Loucy (cell line): Measurements from ENCODE around the gene ADARB2.

Source experiments
- H2AFZ ChIP-seq: fragments of 200-600 bp; sonication (generic); 2 replicates; pipeline ENCODE4 v1.6.0; 2016; ENCODE audit warnings: antibody characterized with exemption, mild to moderate bottlenecking, low read length, moderate library complexity
- H3F3A ChIP-seq: fragments of 200-600 bp; 2 replicates; pipeline ENCODE4 v1.6.0; 2016; ENCODE audit warnings: antibody characterized with exemption, low read depth, mild to moderate bottlenecking
- H3K27me3 ChIP-seq: fragments of 200-600 bp; sonication (generic); 2 replicates; pipeline ENCODE4 v1.6.1; 2014; ENCODE audit warnings: low read length, mild to moderate bottlenecking; ENCODE audit not compliant: insufficient read depth, poor library complexity, severe bottlenecking
- H3K36me3 ChIP-seq: fragments of 200-600 bp; sonication (generic); 2 replicates; pipeline ENCODE4 v1.6.1; 2016; ENCODE audit warnings: low read length; ENCODE audit not compliant: insufficient read depth
- H3K4me1 ChIP-seq: fragments of 200-600 bp; sonication (generic); 2 replicates; pipeline ENCODE4 v1.5.1; 2014; ENCODE audit warnings: low read length, mild to moderate bottlenecking; ENCODE audit not compliant: insufficient read depth, poor library complexity, severe bottlenecking
- H3K4me2 ChIP-seq: fragments of 200-600 bp; sonication (generic); 2 replicates; pipeline ENCODE4 v1.6.0; 2014; ENCODE audit warnings: antibody characterized with exemption, low read length, low read depth, mild to moderate bottlenecking; ENCODE audit not compliant: poor library complexity, severe bottlenecking
- H3K4me3 ChIP-seq: fragments of 200-600 bp; sonication (generic); 2 replicates; pipeline ENCODE4 v1.5.1; 2014; ENCODE audit warnings: low read length, mild to moderate bottlenecking, mixed read lengths; ENCODE audit not compliant: poor library complexity, severe bottlenecking
- H3K79me2 ChIP-seq: fragments of 200-600 bp; sonication (generic); 2 replicates; pipeline ENCODE4 v1.6.1; 2014; ENCODE audit warnings: low read length; ENCODE audit not compliant: insufficient read depth
- H3K9ac ChIP-seq: fragments of 200-600 bp; sonication (generic); 2 replicates; pipeline ENCODE4 v1.6.0; 2014; ENCODE audit warnings: mild to moderate bottlenecking, low read depth, low read length, moderate library complexity; ENCODE audit not compliant: poor library complexity, severe bottlenecking
- H3K9me2 ChIP-seq: fragments of 200-600 bp; sonication (generic); replicated peaks from 2 replicates; pipeline ENCODE4 v1.6.1; 2016; ENCODE audit warnings: low read depth, low read length, mixed read lengths
- H3K9me3 ChIP-seq: fragments of 200-600 bp; sonication (generic); 2 replicates; pipeline ENCODE4 v1.6.1; 2014; ENCODE audit warnings: mild to moderate bottlenecking, antibody characterized with exemption, low read length, low read depth; ENCODE audit not compliant: insufficient read depth
- H4K20me1 ChIP-seq: fragments of 200-600 bp; sonication (generic); 2 replicates; pipeline ENCODE4 v1.6.0; 2014; ENCODE audit warnings: antibody characterized with exemption, low read length, mild to moderate bottlenecking; ENCODE audit not compliant: insufficient read depth, poor library complexity, severe bottlenecking
- CTCF ChIP-seq: fragments of 200-600 bp; sonication (generic); conservative IDR thresholded peaks from 2 replicates; pipeline ENCODE4 v1.5.1; 2014; ENCODE audit warnings: mild to moderate bottlenecking, antibody characterized with exemption, low read length
- EZH2phosphoT487 ChIP-seq: fragments of 200-600 bp; IDR thresholded peaks from 2 replicates; pipeline ENCODE4 v1.6.1; 2018; ENCODE audit warnings: antibody characterized with exemption, mild to moderate bottlenecking, moderate library complexity, borderline replicate concordance

The ADARB2 gene

DNA sequence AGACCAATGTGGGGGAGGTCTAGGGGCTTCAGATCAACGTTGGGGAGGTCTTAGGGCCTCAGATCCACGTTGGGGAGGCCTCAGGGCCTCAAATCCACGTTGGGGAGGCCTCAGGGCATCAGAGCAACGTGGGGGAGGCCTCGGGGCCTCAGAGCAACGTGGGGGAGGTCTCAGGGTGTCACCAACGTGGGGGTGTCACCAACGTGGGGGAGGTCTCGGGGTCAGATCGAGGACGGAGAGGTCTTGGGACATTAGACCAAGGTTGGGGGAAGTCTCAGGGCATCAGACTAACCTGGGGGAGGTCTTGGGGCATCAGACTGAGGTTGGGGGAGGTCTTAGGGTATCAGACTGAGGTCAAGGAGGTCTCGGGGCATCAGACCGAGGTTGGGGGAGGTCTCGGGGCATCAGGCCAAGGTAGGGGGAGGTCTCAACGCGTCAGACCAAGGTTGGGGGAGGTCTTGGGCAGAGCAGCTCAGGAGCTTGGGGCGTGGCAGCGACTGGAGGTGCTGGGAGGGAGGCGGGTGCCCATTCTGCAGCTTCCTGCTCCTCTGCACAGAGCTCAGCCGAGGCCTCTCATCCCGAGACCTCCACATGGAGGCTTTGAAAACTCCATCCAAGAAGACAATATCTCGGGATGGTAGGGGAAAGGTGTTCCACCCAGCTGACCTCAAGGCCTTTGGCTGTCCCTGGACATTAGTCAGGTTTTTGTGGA lies 521.3 kb downstream of the ADARB2 start:
- no peaks in the 10 kb centered on the region for H3K27me3 ChIP-seq
- H3K4me3 ChIP-seq, result no peak overlapping the region
- peaks cover 8% of the 10 kb centered on the region; the same call in 1 of the 2 replicates for H3K9me3 ChIP-seq
- H2AFZ ChIP-seq, result no peak overlapping the region
- no peaks in the 10 kb centered on the region for H3K4me1 ChIP-seq
- no peaks in the 10 kb centered on the region for H4K20me1 ChIP-seq
- no peaks in the 10 kb centered on the region for H3K36me3 ChIP-seq
- H3K4me2 ChIP-seq, result no peak overlapping the region
- no peaks in the 10 kb centered on the region for H3K79me2 ChIP-seq
- H3K9me2 ChIP-seq, result no peaks in the 10 kb centered on the region
- no peak overlapping the region for H3K9ac ChIP-seq
- TF ChIP-seq CTCF (no peak), EZH2phosphoT487 (no peak)
- H3F3A ChIP-seq, result no peaks in the 10 kb centered on the region

GRCh38 chr10:1214882-1215540 lies 522.3 kb downstream of the ADARB2 start:
- no peaks in the 10 kb centered on the region for H3K36me3 ChIP-seq
- no peaks in the 10 kb centered on the region for H4K20me1 ChIP-seq
- no peaks in the 10 kb centered on the region for H3K27me3 ChIP-seq
- no peaks in the 10 kb centered on the region for H3K9me2 ChIP-seq
- no peak overlapping the region for H3K9ac ChIP-seq
- H3K4me2 ChIP-seq, result no peak overlapping the region
- H2AFZ ChIP-seq, result no peak overlapping the region
- TF ChIP-seq EZH2phosphoT487 (no peak), CTCF (no peak)
- no peaks in the 10 kb centered on the region for H3K4me1 ChIP-seq
- H3K9me3 ChIP-seq, result peaks cover 8% of the 10 kb centered on the region; the same call in 1 of the 2 replicates
- H3F3A ChIP-seq, result no peaks in the 10 kb centered on the region
- no peaks in the 10 kb centered on the region for H3K79me2 ChIP-seq
- no peak overlapping the region for H3K4me3 ChIP-seq

- H3K9me2 ChIP-seq, result no peaks in the 10 kb centered on the region
- H2AFZ ChIP-seq, result no peak overlapping the region
- H3K9ac ChIP-seq, result no peak overlapping the region
- H3K36me3 ChIP-seq, result no peaks in the 10 kb centered on the region
- no peaks in the 10 kb centered on the region; the same call in 1 of the 2 replicates for H3K9me3 ChIP-seq
- H3K4me3 ChIP-seq, result no peak overlapping the region
- no peaks in the 10 kb centered on the region for H3K79me2 ChIP-seq
- H4K20me1 ChIP-seq, result no peaks in the 10 kb centered on the region
- H3K27me3 ChIP-seq, result no peaks in the 10 kb centered on the region
- H3K4me1 ChIP-seq, result no peaks in the 10 kb centered on the region
- no peaks in the 10 kb centered on the region for H3F3A ChIP-seq
- no peak overlapping the region for H3K4me2 ChIP-seq
- TF ChIP-seq CTCF (no peak), EZH2phosphoT487 (no peak)
Observed at GRCh38 chr10:1214071-1214675, 523.2 kb downstream of the ADARB2 start.
